GM19324 (cell line): ENCODE measurements around the gene SPRN.
A peak's percentile ranks its signal among the peaks of the same experiment; 100 is the strongest.

Experiments
- ATAC-seq: cut with Tn5 transposase; IDR thresholded peaks from one replicate; pipeline ENCODE4 v1.9.1; 2021; ENCODE audit warnings: mild to moderate bottlenecking, moderate library complexity; ENCODE audit not compliant: unreplicated experiment, low FRiP score

SPRN gene

GRCh38 chr10:133412381-133412711 lies 12.1 kb downstream of the SPRN start:
- ATAC-seq: no peak

GRCh38 chr10:133411523-133412380 lies 12.7 kb downstream of the SPRN start:
- no peak for ATAC-seq

- no peak for ATAC-seq
Measured at GRCh38 chr10:133405844-133406527, 18.4 kb downstream of the SPRN start.

GRCh38 chr10:133405272-133405671 lies 19.2 kb downstream of the SPRN start:
- ATAC-seq: no peak

GRCh38 chr10:133403784-133404183 lies 20.6 kb downstream of the SPRN start:
- no peak for ATAC-seq

- ATAC-seq: no peak
Measured at GRCh38 chr10:133403359-133403758, 21.1 kb downstream of the SPRN start.

GRCh38 chr10:133401981-133402725 lies 22.3 kb downstream of the SPRN start:
- ATAC-seq: no peak

- ATAC-seq: no peak
Measured at GRCh38 chr10:133401500-133401899, 22.9 kb downstream of the SPRN start.

GRCh38 chr10:133400624-133401424 lies 23.6 kb downstream of the SPRN start:
- peak; percentile 74 for ATAC-seq

GRCh38 chr10:133399123-133399601 lies 25.3 kb downstream of the SPRN start:
- no peak for ATAC-seq

- ATAC-seq: no peak
Measured at GRCh38 chr10:133397938-133398337, 26.5 kb downstream of the SPRN start.

- ATAC-seq: no peak
Measured at GRCh38 chr10:133396035-133396624, 28.3 kb downstream of the SPRN start.

GRCh38 chr10:133394801-133395221 lies 29.6 kb downstream of the SPRN start:
- no peak for ATAC-seq

- ATAC-seq: peak; percentile 80
Measured at GRCh38 chr10:133394064-133394663, 30.3 kb downstream of the SPRN start, which contains the start of gene MTG1. Gene MTG1 (plus strand): TSS chr10:133394157. CDS start chr10:133394221, 64 bp downstream.

GRCh38 chr10:133393401-133394063 lies 30.9 kb downstream of the SPRN start:
- ATAC-seq: no peak

- no peak for ATAC-seq
Measured at GRCh38 chr10:133391761-133392518, 32.5 kb downstream of the SPRN start.

GRCh38 chr10:133391249-133391635 lies 33.2 kb downstream of the SPRN start:
- ATAC-seq: no peak

- no peak for ATAC-seq
Measured at GRCh38 chr10:133390597-133391248, 33.7 kb downstream of the SPRN start.
